Subcutaneous adipose tissue (tissue), 4 donors: ENCODE results near the gene CNNM2. TPM values are rescaled to one million over a fixed set of nuclear protein-coding genes. Genes with fewer than 3 reads are reported as not detected.

Experiments
- total RNA-seq, 4 donors: library from RNA; depleted of rRNA; stranded (reverse); fragments of >200 nt; gene quantifications; one replicate each; pipeline ENCODE4 v1.1.0, GENCODE V29; 2016
- TF ChIP-seq, protein P1 (sequence below): fragments of 450-650 bp; IDR thresholded peaks from one replicate; pipeline ENCODE4 v1.5.1; 2016; ENCODE audit warnings: low read depth, mild to moderate bottlenecking, control low read depth, antibody characterized with exemption, moderate library complexity

CNNM2 gene
- total RNA-seq, 4 donors from 2014 or later = 3.3 to 9.6 (median 5.1) TPM

GRCh38 chr10:102970562-102971340 lies 52.7 kb downstream of the CNNM2 start:
- TF ChIP-seq, protein P1, sequence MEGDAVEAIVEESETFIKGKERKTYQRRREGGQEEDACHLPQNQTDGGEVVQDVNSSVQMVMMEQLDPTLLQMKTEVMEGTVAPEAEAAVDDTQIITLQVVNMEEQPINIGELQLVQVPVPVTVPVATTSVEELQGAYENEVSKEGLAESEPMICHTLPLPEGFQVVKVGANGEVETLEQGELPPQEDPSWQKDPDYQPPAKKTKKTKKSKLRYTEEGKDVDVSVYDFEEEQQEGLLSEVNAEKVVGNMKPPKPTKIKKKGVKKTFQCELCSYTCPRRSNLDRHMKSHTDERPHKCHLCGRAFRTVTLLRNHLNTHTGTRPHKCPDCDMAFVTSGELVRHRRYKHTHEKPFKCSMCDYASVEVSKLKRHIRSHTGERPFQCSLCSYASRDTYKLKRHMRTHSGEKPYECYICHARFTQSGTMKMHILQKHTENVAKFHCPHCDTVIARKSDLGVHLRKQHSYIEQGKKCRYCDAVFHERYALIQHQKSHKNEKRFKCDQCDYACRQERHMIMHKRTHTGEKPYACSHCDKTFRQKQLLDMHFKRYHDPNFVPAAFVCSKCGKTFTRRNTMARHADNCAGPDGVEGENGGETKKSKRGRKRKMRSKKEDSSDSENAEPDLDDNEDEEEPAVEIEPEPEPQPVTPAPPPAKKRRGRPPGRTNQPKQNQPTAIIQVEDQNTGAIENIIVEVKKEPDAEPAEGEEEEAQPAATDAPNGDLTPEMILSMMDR = no peak

DNA sequence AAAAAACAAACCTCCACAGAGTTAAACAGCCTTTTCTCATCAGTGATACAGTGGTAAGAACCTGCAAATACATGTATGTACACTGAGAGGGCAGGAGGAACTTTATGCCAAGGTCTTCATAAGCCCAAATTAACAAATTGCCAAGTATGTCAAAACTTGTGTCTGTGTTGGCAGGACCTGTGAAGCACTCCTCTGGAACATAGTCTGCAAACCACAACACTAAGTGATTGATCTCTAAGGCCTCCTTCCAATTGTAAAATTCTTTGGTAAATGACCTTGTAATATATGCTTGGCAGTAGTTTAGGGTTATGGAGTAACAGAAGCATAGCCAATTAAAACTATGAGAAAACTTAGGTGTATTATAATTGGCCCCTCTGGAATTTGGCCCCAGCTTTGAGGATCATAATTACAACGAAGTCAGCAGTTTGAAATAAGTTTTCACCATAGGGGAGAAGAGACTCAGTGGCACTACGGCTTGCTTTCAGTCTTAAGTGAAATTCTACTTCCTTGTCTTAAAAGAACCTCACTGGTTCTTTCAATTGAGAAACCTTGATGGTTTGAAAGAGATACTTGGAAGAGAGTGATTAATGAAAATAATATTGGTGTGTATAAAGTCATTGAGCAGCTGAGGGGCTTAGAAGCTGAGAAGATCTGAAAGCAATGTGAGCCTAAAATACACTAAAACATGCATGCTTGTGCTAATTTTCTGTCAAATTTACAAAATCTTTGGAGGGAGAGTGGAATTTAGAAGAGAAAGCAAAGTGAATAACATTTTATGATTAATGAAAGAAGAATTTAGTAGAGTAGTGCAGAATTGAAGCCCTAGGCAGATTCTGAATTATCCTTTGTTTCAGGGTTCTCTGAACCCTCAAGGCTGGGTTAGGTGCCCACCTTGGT lies 57.6 kb downstream of the CNNM2 start:
- TF ChIP-seq, protein P1 = no peak

DNA sequence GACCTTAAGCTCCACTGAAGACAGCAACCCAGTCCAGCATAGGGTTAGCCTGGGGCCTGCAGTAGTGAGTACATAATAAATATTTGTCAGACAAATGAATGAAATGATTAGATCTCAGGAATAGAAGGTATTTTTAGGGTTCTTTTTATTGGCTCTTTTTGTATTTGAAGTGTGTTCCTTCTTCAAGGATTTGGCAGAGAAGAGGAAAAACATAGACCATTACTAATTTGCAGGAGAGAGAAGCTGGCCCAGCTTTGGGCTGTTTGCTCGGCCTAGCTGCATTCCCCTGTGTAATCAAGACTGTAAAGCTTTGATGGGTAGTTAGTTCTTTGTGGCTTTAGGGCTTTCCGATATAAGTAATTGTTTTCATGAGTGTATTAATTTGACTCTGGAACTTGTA lies 64.2 kb downstream of the CNNM2 start:
- TF ChIP-seq, protein P1 = no peak

- TF ChIP-seq, protein P1 = no peak
Observed at GRCh38 chr10:102984086-102984485, 66.0 kb downstream of the CNNM2 start.

DNA sequence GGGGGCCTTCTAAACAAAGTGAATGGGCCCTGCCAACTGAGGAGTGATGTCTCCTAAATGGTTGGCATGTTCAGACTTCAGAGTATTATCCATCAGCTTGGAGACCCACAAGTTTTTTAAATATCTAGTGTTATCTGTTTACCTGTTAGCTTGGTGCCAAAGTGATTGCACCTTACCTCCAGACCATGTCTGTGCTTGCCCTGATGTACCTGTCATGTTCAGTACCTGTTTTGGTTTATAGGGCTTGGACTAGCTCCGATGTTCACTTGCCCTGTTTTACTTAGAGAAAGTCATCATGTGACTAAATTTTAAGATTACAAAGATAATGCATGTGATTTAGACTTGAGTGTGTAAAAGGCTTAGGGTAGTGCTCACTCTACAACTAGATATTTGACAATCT lies 67.7 kb downstream of the CNNM2 start:
- TF ChIP-seq, protein P1 = no peak

DNA sequence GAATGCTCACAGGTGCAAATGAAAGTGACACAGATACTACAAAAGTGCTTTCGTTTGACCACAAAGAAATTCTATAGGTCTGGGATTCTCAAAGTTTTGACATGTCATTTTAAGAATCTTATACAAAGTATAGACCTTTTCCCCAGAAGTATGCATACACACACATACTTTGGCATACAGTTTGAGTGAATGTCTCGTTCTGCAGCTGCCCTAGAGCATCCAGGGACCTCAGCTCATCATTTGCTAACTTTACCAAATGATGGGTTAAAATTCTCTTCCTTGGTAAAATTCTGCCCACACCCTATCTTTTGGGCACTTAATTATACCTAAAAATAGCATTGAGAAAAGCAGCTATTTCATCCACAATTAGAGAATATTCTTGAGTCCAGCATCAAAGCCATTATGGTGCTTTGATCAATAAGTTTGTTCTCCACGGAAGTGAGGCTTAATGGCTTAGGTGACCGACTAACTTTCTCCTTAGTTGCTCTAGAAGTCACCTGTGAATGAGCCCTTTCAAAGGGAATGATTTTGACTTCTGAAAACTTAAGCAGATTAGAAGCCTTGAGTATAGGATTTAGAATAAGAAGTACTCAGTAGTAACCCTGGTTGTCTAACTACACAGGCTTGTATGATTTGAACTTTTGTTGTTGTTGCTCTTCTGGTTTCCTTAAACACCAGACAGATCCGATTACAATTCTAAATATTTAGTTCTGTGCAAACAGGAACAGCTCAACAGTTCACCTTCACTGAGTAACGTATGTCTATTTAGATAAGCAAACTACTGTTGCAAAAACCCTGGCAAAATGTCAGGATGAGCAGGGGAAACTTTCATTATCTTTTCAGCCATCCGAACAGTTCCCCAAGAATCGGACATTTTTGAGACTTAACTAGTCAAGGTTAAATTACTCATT lies 70.6 kb downstream of the CNNM2 start:
- TF ChIP-seq, protein P1 = no peak
